ENCODE data around the gene ST3GAL5.

DNA sequence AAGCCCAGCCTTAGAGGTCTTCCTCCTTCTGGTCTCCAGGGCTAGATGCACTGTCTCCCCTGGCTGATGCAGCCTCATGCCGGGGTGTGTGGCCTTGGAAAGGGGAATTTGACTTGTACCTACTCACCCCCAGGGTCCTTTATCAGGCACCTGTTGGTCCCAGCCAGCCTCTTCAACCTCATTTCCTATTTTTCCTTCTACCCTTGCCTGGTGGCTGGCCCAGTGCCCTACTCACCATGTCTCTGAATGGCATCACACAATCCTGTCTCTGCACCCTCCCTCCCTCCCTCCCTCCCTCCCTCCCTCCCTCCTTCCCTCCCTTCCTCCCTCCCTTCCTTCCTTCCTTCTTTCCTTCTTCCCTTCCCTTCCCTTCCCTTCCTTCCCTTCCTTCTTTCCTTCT lies 17.1 kb upstream of the ST3GAL5 start:
- TF ChIP-seq, protein P1, sequence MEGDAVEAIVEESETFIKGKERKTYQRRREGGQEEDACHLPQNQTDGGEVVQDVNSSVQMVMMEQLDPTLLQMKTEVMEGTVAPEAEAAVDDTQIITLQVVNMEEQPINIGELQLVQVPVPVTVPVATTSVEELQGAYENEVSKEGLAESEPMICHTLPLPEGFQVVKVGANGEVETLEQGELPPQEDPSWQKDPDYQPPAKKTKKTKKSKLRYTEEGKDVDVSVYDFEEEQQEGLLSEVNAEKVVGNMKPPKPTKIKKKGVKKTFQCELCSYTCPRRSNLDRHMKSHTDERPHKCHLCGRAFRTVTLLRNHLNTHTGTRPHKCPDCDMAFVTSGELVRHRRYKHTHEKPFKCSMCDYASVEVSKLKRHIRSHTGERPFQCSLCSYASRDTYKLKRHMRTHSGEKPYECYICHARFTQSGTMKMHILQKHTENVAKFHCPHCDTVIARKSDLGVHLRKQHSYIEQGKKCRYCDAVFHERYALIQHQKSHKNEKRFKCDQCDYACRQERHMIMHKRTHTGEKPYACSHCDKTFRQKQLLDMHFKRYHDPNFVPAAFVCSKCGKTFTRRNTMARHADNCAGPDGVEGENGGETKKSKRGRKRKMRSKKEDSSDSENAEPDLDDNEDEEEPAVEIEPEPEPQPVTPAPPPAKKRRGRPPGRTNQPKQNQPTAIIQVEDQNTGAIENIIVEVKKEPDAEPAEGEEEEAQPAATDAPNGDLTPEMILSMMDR (IDR thresholded peaks at IDR 0.05 in 8 of 11, conservative IDR thresholded peaks at IDR 0.05 in 3 of 11), result no peak
- TF ChIP-seq POLR2A (IDR thresholded peaks at IDR 0.05), result no peak
- TF ChIP-seq POLR2AphosphoS5 (IDR thresholded peaks at IDR 0.05), result no peak
